Progenitor cell of endocrine pancreas (in vitro differentiated cells): ENCODE results near the gene RASEF. TPM values are rescaled to one million over a fixed set of nuclear protein-coding genes. Genes with fewer than 3 reads are reported as not detected.
"Not testable (repeated sequence)": the region's sequence is repeated elsewhere in the genome, so short reads cannot be mapped to it uniquely, and the experiment has no call there.

Source experiments
- DNase-seq: peaks from one replicate; pipeline ENCODE4 v3.0.0; 2021; ENCODE audit warnings: low spot score; ENCODE audit not compliant: unreplicated experiment
- H3K27ac Mint-ChIP-seq: 2 replicates; pipeline ENCODE4 v1.8.0; 2021; ENCODE audit warnings: mild to moderate bottlenecking, moderate library complexity, mixed read lengths
- H3K27me3 Mint-ChIP-seq: 2 replicates; pipeline ENCODE4 v1.8.0; 2021; ENCODE audit warnings: mixed read lengths
- H3K36me3 Mint-ChIP-seq: 2 replicates; pipeline ENCODE4 v1.8.0; 2022; ENCODE audit warnings: mixed read lengths; ENCODE audit not compliant: insufficient read depth
- H3K4me1 Mint-ChIP-seq: 2 replicates; pipeline ENCODE4 v1.8.0; 2021; ENCODE audit warnings: low read depth, mixed read lengths
- H3K4me3 Mint-ChIP-seq: 2 replicates; pipeline ENCODE4 v1.8.0; 2021; ENCODE audit warnings: low read depth, mild to moderate bottlenecking, moderate library complexity, mixed read lengths
- H3K9me3 Mint-ChIP-seq: 2 replicates; pipeline ENCODE4 v1.8.0; 2021; ENCODE audit warnings: low read depth, mixed read lengths
- total RNA-seq: library from RNA; stranded (reverse); gene quantifications from 2 replicates; pipeline ENCODE4 v1.2.1, GENCODE V29; 2021
- TF ChIP-seq, protein P1 (sequence below): fragments of 200-600 bp; sonication (generic); IDR thresholded peaks from one replicate; pipeline ENCODE4 v1.5.0; 2021; ENCODE audit warnings: antibody characterized with exemption, mild to moderate bottlenecking; ENCODE audit not compliant: unreplicated experiment

Gene RASEF
- total RNA-seq, 1 donor from 2014 or later, result 13.1 TPM

DNA sequence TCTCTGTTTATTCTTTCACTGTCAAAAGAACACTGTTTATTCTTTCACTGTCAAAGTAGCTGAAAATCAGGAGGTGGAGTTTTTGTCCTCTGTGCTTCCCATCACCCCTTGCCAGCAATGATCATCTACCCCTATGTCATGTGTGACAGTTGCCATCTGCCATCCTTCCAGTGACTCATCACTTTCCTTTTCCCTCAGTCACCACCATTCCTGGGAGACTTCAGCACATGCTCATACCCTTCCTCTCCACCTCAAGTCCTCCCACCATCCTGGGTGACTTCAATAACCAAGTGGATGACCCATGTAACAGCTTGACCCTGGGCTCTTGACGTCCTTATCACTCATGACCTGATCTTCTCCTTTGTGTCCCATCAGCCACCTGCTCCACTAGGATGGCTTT lies 43.3 kb upstream of the RASEF start:
- DNase-seq, result no peak
- TF ChIP-seq, protein P1, sequence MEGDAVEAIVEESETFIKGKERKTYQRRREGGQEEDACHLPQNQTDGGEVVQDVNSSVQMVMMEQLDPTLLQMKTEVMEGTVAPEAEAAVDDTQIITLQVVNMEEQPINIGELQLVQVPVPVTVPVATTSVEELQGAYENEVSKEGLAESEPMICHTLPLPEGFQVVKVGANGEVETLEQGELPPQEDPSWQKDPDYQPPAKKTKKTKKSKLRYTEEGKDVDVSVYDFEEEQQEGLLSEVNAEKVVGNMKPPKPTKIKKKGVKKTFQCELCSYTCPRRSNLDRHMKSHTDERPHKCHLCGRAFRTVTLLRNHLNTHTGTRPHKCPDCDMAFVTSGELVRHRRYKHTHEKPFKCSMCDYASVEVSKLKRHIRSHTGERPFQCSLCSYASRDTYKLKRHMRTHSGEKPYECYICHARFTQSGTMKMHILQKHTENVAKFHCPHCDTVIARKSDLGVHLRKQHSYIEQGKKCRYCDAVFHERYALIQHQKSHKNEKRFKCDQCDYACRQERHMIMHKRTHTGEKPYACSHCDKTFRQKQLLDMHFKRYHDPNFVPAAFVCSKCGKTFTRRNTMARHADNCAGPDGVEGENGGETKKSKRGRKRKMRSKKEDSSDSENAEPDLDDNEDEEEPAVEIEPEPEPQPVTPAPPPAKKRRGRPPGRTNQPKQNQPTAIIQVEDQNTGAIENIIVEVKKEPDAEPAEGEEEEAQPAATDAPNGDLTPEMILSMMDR, result no peak
- Mint-ChIP-seq H3K27me3 (peaks cover 8% of the 10 kb centered on the region), H3K27ac (no peak overlapping the region), H3K9me3 (no peaks in the 10 kb centered on the region), H3K4me3 (no peak overlapping the region), H3K4me1 (peaks cover 13% of the 10 kb centered on the region), H3K36me3 (no peaks in the 10 kb centered on the region)

DNA sequence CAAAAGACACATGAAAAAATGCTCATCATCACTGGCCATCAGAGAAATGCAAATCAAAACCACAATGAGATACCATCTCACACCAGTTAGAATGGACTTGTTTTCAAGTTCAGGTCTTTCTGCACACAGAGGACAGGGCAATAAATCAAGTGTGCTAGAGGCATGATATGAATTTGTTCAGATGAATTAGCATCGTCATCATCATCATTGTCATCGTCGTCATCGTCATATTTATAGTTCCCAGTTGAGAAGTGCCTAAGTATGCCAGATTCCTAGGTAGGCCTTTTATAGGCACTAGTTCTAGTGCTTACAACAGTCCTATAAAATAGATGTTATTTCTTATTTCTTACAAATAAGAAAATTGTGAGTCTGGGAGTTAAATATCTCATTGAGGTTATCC lies 34.7 kb upstream of the RASEF start:
- TF ChIP-seq, protein P1, result no peak
- H3K9me3 Mint-ChIP-seq, result peaks cover 6% of the 10 kb centered on the region
- H3K27me3 Mint-ChIP-seq, result peaks cover 4% of the 10 kb centered on the region
- H3K36me3 Mint-ChIP-seq, result no peaks in the 10 kb centered on the region
- H3K27ac Mint-ChIP-seq, result no peak overlapping the region
- no peak for DNase-seq
- H3K4me1 Mint-ChIP-seq, result no peaks in the 10 kb centered on the region
- no peak overlapping the region for H3K4me3 Mint-ChIP-seq

DNA sequence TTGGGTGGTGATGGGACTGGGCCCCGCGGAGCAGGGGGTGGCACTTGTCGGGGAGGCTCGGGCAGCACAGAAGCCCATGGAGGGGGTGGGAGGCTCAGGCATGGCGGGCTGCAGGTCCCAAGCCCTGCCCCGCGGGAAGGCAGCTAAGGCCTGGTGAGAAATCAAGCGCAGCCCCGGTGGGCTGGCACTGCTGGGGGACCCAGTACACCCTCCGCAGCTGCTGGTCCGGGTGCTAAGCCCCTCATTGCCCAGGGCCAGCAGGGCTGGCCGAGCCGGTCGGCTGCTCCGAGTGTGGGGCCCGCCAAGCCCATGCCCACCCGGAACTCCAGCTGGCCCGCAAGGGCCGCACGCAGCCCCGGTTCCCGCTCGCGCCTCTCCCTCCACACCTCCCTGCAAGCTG lies 30.4 kb upstream of the RASEF start:
- not testable (repeated sequence) for H3K9me3 Mint-ChIP-seq, H3K27me3 Mint-ChIP-seq, H3K27ac Mint-ChIP-seq, H3K4me1 Mint-ChIP-seq, H3K36me3 Mint-ChIP-seq, H3K4me3 Mint-ChIP-seq, DNase-seq

DNA sequence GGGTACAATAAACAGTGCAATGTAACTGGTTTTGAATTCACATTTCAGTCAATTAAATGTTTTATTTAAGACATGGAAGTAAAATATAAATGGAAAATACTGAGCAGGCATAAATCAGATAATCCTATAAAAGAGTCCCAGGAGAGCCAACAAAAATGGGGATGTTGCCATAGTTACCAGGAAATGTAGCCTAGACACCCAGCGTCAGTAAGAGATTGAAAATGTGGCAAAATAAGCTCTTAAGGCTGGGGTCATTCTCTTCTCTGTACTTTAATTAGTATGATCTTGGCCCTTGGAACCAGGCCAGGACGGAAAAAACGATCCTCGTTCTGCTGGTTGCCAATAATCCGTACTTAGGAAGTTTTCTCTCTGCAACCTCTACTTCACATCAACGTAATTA lies 18.9 kb upstream of the RASEF start:
- H3K9me3 Mint-ChIP-seq, result no peaks in the 10 kb centered on the region
- no peak for DNase-seq
- peaks cover 3% of the 10 kb centered on the region for H3K4me1 Mint-ChIP-seq
- no peaks in the 10 kb centered on the region for H3K27me3 Mint-ChIP-seq
- no peak overlapping the region for H3K27ac Mint-ChIP-seq
- TF ChIP-seq, protein P1, result no peak
- no peak overlapping the region for H3K4me3 Mint-ChIP-seq
- no peaks in the 10 kb centered on the region for H3K36me3 Mint-ChIP-seq

DNA sequence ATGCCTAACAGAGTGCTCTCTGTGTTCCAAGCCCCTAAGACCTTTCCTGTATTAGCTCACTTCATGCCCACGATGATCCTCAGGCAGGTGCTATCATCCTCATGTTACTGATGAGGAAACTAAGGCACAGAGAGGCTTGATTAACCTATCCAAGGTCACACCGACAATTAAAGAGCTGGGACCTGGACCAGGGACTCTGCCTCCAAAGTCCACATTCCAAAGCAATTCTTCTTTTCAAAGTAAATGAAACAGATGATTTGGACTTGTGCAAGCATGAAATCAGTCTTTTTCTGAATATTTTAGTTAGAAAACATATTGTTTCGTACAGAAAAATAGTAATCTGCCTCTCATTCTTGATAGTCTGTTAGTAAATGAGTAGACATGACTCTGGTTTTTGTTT lies 18.1 kb upstream of the RASEF start:
- H3K27ac Mint-ChIP-seq, result no peak overlapping the region
- no peaks in the 10 kb centered on the region for H3K27me3 Mint-ChIP-seq
- no peaks in the 10 kb centered on the region for H3K36me3 Mint-ChIP-seq
- H3K9me3 Mint-ChIP-seq, result no peaks in the 10 kb centered on the region
- TF ChIP-seq, protein P1, result no peak
- no peak for DNase-seq
- no peak overlapping the region for H3K4me3 Mint-ChIP-seq
- H3K4me1 Mint-ChIP-seq, result peaks cover 3% of the 10 kb centered on the region

DNA sequence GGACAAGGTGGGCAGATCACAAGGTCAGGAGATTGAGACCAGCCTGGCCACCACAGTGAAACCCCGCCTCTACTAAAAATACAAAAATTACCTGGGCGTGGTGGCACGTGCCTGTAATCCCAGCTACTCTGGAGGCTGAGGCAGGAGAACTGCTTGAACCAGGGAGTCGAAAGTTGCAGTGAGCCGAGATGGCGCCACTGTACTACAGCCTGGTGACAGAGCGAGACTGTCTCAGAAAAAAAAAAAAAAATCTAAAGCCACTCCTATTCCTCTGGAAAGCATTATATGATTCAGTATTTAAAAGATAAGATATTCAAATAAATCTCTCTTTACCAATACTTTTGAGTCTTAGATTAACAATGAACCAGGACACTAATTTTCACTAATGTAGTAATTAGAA lies 13.0 kb upstream of the RASEF start:
- not testable (repeated sequence) for H3K36me3 Mint-ChIP-seq, H3K27ac Mint-ChIP-seq, H3K9me3 Mint-ChIP-seq, H3K4me3 Mint-ChIP-seq, H3K27me3 Mint-ChIP-seq, DNase-seq, H3K4me1 Mint-ChIP-seq

DNA sequence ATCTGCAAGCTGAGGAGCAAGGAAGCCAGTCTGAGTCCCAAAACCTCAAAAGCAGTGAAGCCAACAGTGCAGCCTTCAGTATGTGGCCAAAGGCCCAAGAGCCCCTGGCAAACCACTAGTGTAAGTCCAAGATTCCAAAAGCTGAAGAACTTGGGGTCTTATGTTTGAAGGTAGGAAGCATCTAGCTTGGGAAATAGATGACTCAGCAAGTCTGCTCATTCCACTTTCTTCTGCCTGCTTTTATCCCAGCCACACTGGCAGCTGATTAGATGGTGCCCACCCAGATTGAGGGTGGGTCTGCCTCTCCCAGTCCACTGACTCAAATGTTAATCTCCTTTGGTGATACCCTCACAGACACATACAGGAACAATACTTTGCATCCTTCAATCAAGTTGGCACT lies 9.6 kb upstream of the RASEF start:
- not testable (repeated sequence) for H3K4me1 Mint-ChIP-seq, H3K9me3 Mint-ChIP-seq, H3K27ac Mint-ChIP-seq, H3K4me3 Mint-ChIP-seq, H3K27me3 Mint-ChIP-seq, DNase-seq
- peaks cover 17% of the 10 kb centered on the region for H3K36me3 Mint-ChIP-seq
